ENCODE data around the gene PTBP1. TPM values are rescaled to one million over a fixed set of nuclear protein-coding genes. Genes with fewer than 3 reads are reported as not detected.

PTBP1 gene
- total RNA-seq, 4 donors from 2014 or later, result 139 to 167 (median 156) TPM

DNA sequence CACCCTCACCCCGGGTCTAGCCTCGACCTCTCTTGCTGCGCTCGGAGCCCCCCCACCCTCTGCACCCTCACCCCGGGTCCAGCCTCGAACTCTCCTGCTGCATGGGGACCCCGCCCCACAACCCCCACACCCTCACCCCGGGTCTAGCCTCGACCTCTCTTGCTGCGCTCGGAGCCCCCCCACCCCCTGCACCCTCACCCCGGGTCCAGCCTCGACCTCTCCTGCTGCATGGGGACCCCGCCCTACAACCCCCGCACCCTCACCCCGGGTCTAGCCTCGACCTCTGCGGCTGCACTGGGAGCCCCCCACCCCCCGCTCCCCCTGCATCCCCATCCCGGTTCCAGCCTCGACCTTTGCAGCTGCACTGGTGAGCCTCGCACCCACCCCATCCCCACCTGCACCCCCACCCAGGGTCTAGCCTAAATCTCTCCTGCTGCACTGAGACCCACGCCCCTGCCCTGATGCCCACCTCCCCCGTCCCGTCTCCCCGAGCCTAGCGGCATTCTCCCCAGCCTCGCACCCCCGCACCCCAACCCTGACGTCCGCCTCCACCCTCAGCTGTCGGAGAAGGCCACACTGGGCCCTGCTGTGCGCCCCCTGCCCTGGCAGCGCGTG is 64.0 kb downstream of the PTBP1 start:
- Histone ChIP-seq H3K27me3 (peaks cover 0 to 55% (median 0%) of the 10 kb centered on the region in 4 donors), H3K36me3 (no peaks in the 10 kb centered on the region), H3K27ac (peak overlapping the region in 1 of 4 donors; percentile 80), H3K9me3 (no peaks in the 10 kb centered on the region), H3K4me1 (peaks cover 9 to 58% (median 33%) of the 10 kb centered on the region in 3 donors), H3K4me3 (peak overlapping the region; percentile 32 to 75 (median 46))
- intact Hi-C loops (cut with DNase I), result loop anchor here (5.0 kb wide), 1 partner anchor 61 kb away; no protein-coding TSS in a partner anchor
- DNase-seq, result no peak
- 34 to 64% methylated on average over 5 to 7 of the region's 35 CpGs for WGBS, 2 donors
- TF ChIP-seq CTCF (IDR thresholded peaks at IDR 0.05) (no peak), POLR2A (IDR thresholded peaks at IDR 0.05) (no peak)

Small RNA genes within 50 kb of the gene (small RNA-seq; reads per million reads assigned to genes)
- gene MIR3187, result 0 reads per million in 4 donors

Other genes with a start within 250 kb of the PTBP1 start
- 100 to 1,000 TPM; 182 to 408 (median 289) TPM for gene BSG, start 224.9 kb upstream of the PTBP1 start, total RNA-seq
- gene HCN2, start 207.6 kb upstream of the PTBP1 start, total RNA-seq, result under 1 TPM in 3 of 4 donors, not detected in 1; 0.15 to 0.57 (median 0.29) TPM
- 10 to 100 TPM; 23.5 to 32.3 (median 25.0) TPM for gene POLRMT, start 163.9 kb upstream of the PTBP1 start, total RNA-seq
- 1 to 10 TPM in 1 of 4 donors, under 1 TPM in 1, not detected in 2; 0.38 to 1.6 TPM for gene FGF22, start 157.6 kb upstream of the PTBP1 start, total RNA-seq
- gene RNF126, start 134.2 kb upstream of the PTBP1 start, total RNA-seq, result 100 to 1,000 TPM in 2 of 4 donors, 10 to 100 TPM in 2; 82.1 to 118 (median 98.4) TPM
- 10 to 100 TPM in 3 of 4 donors, 1 to 10 TPM in 1; 4.4 to 43.3 (median 17.7) TPM for gene FSTL3, start 121.1 kb upstream of the PTBP1 start, total RNA-seq
- gene PRSS57, start 102.0 kb upstream of the PTBP1 start, total RNA-seq, result not detected
- gene PALM, start 88.5 kb upstream of the PTBP1 start, total RNA-seq, result 10 to 100 TPM in 1 of 4 donors, 1 to 10 TPM in 3; 2.6 to 19.3 (median 6.5) TPM
- 1 to 10 TPM in 2 of 4 donors, under 1 TPM in 1, not detected in 1; 0.11 to 1.3 (median 1.0) TPM for gene MISP, start 46.3 kb upstream of the PTBP1 start, total RNA-seq
- not detected for gene PLPPR3, start 24.5 kb downstream of the PTBP1 start, total RNA-seq
- not detected for gene AZU1, start 30.4 kb downstream of the PTBP1 start, total RNA-seq
- gene PRTN3, start 43.5 kb downstream of the PTBP1 start, total RNA-seq, result not detected
- gene ELANE, start 54.9 kb downstream of the PTBP1 start, total RNA-seq, result under 1 TPM in 1 of 4 donors, not detected in 3; 0.95 TPM
- gene CFD, start 62.2 kb downstream of the PTBP1 start, total RNA-seq, result 100 to 1,000 TPM in 2 of 4 donors, 10 to 100 TPM in 2; 52.2 to 883 (median 129) TPM
- gene MED16, start 95.7 kb downstream of the PTBP1 start, total RNA-seq, result 10 to 100 TPM; 23.7 to 64.9 (median 32.5) TPM
- not detected for gene RNU6-9, start 96.0 kb downstream of the PTBP1 start, total RNA-seq
- gene R3HDM4, start 115.8 kb downstream of the PTBP1 start, total RNA-seq, result 10 to 100 TPM; 42.9 to 83.7 (median 62.4) TPM
- under 1 TPM in 1 of 4 donors, not detected in 3; 0.45 TPM for gene KISS1R, start 119.9 kb downstream of the PTBP1 start, total RNA-seq
- gene ARID3A, start 128.6 kb downstream of the PTBP1 start, total RNA-seq, result 1 to 10 TPM; 3.0 to 6.6 (median 4.7) TPM
- 10 to 100 TPM; 28.2 to 70.1 (median 53.0) TPM for gene WDR18, start 186.9 kb downstream of the PTBP1 start, total RNA-seq
- not detected for gene GRIN3B, start 203.0 kb downstream of the PTBP1 start, total RNA-seq
- gene TMEM259, start 223.7 kb downstream of the PTBP1 start, total RNA-seq, result 100 to 1,000 TPM; 101 to 182 (median 146) TPM
- gene RNU6-2, start 224.1 kb downstream of the PTBP1 start, total RNA-seq, result not detected
- gene CNN2, start 229.2 kb downstream of the PTBP1 start, total RNA-seq, result 100 to 1,000 TPM in 2 of 4 donors, 10 to 100 TPM in 2; 79.0 to 125 (median 105) TPM
- 10 to 100 TPM; 12.6 to 24.4 (median 18.7) TPM for gene ABCA7, start 242.7 kb downstream of the PTBP1 start, total RNA-seq

Measured in esophagus squamous epithelium (tissue), 5 donors.